H1 (cell line): Measurements from ENCODE around the gene AIFM1. TPM values are rescaled to one million over a fixed set of nuclear protein-coding genes. Genes with fewer than 3 reads are reported as not detected.

ENCODE experiments used
- BRCA1 ChIP-seq: IDR thresholded peaks from 2 replicates; pipeline ENCODE4 v1.6.1; 2012; ENCODE audit warnings: low read depth, low read length, improper control_type of control experiment
- CHD7 ChIP-seq: fragments of 300-600 bp; sonication (generic); IDR thresholded peaks from 2 replicates; pipeline ENCODE4 v1.7.1; 2012; ENCODE audit warnings: low read length, moderate library complexity, mild to moderate bottlenecking, inconsistent platforms; ENCODE audit not compliant: insufficient replicate concordance
- JUN ChIP-seq: IDR thresholded peaks from 2 replicates; pipeline ENCODE4 v1.6.1; 2011; ENCODE audit warnings: low read depth, mild to moderate bottlenecking, improper control_type of control experiment, low read length
- SAP30 ChIP-seq: fragments of 300-600 bp; sonication (generic); IDR thresholded peaks from 2 replicates; pipeline ENCODE4 v1.7.1; 2012; ENCODE audit warnings: low read length, moderate library complexity, mild to moderate bottlenecking, inconsistent platforms; ENCODE audit not compliant: insufficient read depth, insufficient replicate concordance
- SP4 ChIP-seq: IDR thresholded peaks from 2 replicates; pipeline ENCODE4 v1.6.1; 2012; ENCODE audit warnings: low read length, inconsistent platforms
- polyA plus RNA-seq, 7 experiments: library from polyadenylated mRNA; depleted of rRNA in 3 of 7; stranded (reverse) in 5 of 7; unstranded in 2 of 7; fragments of >200 nt in 5 of 7; fragments of 200-250 nt in 2 of 7; gene quantifications; 1 replicate in 5 of 7; 2 replicates in 1 of 7; 4 replicates in 1 of 7; pipeline versions ENCODE4 v1.2.1 to v1.2.3, GENCODE V29; 2011 to 2013; ENCODE audit warnings: missing spikeins in 2 of 7, mixed read lengths in 2 of 7
- total RNA-seq: library from RNA; stranded (reverse); fragmentation: NEBNext Ultra II Directional; extraction: Animal tissue kit (Norgen Biotek cat#: 25700); gene quantifications from 2 replicates; pipeline ENCODE4 v1.2.1, GENCODE V29; 2021

Gene AIFM1
- total and polyA plus RNA-seq, 2 of the 8 experiments (the other 6 are each of a cell fraction or from before 2014, with no cell fraction given), result 34.1 to 55.4 TPM

- TF ChIP-seq CHD7 (no peak), SAP30 (no peak), SP4 (no peak), BRCA1 (no peak), JUN (no peak)
These were observed 7.7 kb upstream of the AIFM1 start (continued) for GRCh38 chrX:130173190-130173895.
